H9 (cell line): ENCODE results near the gene RPAP2. TPM values are rescaled to one million over a fixed set of nuclear protein-coding genes. Genes with fewer than 3 reads are reported as not detected.

Experiments
- DNase-seq: peaks from one replicate; pipeline ENCODE4 v3.0.0-alpha.2; 2017
- H2AFZ ChIP-seq: one replicate; pipeline ENCODE4 v1.6.1; 2013; ENCODE audit warnings: mild to moderate bottlenecking, low read length, control low read depth, moderate library complexity
- H2AK5ac ChIP-seq: 2 replicates; pipeline ENCODE4 v1.6.1; 2013; ENCODE audit warnings: low read length, control low read depth, mixed read lengths; ENCODE audit not compliant: insufficient read length
- H2BK120ac ChIP-seq: one replicate; pipeline ENCODE4 v1.6.1; 2013; ENCODE audit warnings: low read depth, mild to moderate bottlenecking, low read length, control low read depth, inconsistent platforms; ENCODE audit not compliant: poor library complexity, severe bottlenecking
- H2BK12ac ChIP-seq: 2 replicates; pipeline ENCODE4 v1.6.1; 2013; ENCODE audit warnings: low read length, control low read depth, mixed read lengths, low read depth; ENCODE audit not compliant: insufficient read length
- H2BK15ac ChIP-seq: 2 replicates; pipeline ENCODE4 v1.6.1; 2013; ENCODE audit warnings: low read depth, low read length, control low read depth
- H2BK20ac ChIP-seq: one replicate; pipeline ENCODE4 v1.6.1; 2013; ENCODE audit warnings: low read depth, mild to moderate bottlenecking, low read length, control low read depth, inconsistent platforms; ENCODE audit not compliant: poor library complexity, severe bottlenecking
- H2BK5ac ChIP-seq: 2 replicates; pipeline ENCODE4 v1.6.1; 2013; ENCODE audit warnings: low read length, control low read depth, mixed read lengths; ENCODE audit not compliant: insufficient read length
- H3K14ac ChIP-seq: 2 replicates; pipeline ENCODE4 v1.6.1; 2013; ENCODE audit warnings: low read length, control low read depth; ENCODE audit not compliant: insufficient read depth
- H3K18ac ChIP-seq: 2 replicates; pipeline ENCODE4 v1.6.1; 2013; ENCODE audit warnings: low read depth, mild to moderate bottlenecking, mixed read lengths, low read length, control low read depth; ENCODE audit not compliant: insufficient read length
- H3K23ac ChIP-seq: 2 replicates; pipeline ENCODE4 v1.6.1; 2013; ENCODE audit warnings: low read length, control low read depth, mixed read lengths, low read depth; ENCODE audit not compliant: insufficient read length
- H3K23me2 ChIP-seq: 2 replicates; pipeline ENCODE4 v1.6.1; 2013; ENCODE audit warnings: low read depth, mild to moderate bottlenecking, mixed read lengths, low read length, control low read depth; ENCODE audit not compliant: insufficient read length, poor library complexity, severe bottlenecking
- H3K27ac ChIP-seq: 2 replicates; pipeline ENCODE4 v1.5.1; 2013; ENCODE audit warnings: low read length, control low read depth, mixed read lengths, low read depth; ENCODE audit not compliant: insufficient read length
- H3K27me3 ChIP-seq: 2 replicates; pipeline ENCODE4 v1.6.1; 2013; ENCODE audit warnings: low read length, control low read depth, inconsistent platforms; ENCODE audit not compliant: insufficient read depth
- H3K4ac ChIP-seq: 2 replicates; pipeline ENCODE4 v1.6.1; 2013; ENCODE audit warnings: low read depth, mild to moderate bottlenecking, control low read depth, inconsistent platforms, low read length, moderate library complexity
- H3K4me1 ChIP-seq: 2 replicates; pipeline ENCODE4 v1.6.1; 2013; ENCODE audit warnings: low read length, control low read depth, inconsistent platforms; ENCODE audit not compliant: insufficient read depth
- H3K4me2 ChIP-seq: 2 replicates; pipeline ENCODE4 v1.6.1; 2013; ENCODE audit warnings: low read length, control low read depth, mixed read lengths; ENCODE audit not compliant: insufficient read length, insufficient read depth
- H3K56ac ChIP-seq: 2 replicates; pipeline ENCODE4 v1.6.1; 2013; ENCODE audit warnings: low read depth, mild to moderate bottlenecking, mixed read lengths, low read length, control low read depth; ENCODE audit not compliant: insufficient read length
- H3K79me1 ChIP-seq: 2 replicates; pipeline ENCODE4 v1.6.1; 2013; ENCODE audit warnings: low read depth, mild to moderate bottlenecking, moderate library complexity, low read length, control low read depth, inconsistent platforms; ENCODE audit not compliant: insufficient read depth, poor library complexity, severe bottlenecking
- H3K79me2 ChIP-seq: 2 replicates; pipeline ENCODE4 v1.6.1; 2013; ENCODE audit warnings: low read length, control low read depth, inconsistent platforms; ENCODE audit not compliant: insufficient read depth
- H3K9ac ChIP-seq: 2 replicates; pipeline ENCODE4 v1.6.1; 2013; ENCODE audit warnings: low read length, control low read depth, mixed read lengths; ENCODE audit not compliant: insufficient read length; ENCODE audit errors: extremely low read depth
- H3K9me3 ChIP-seq: one replicate; pipeline ENCODE4 v1.6.1; 2013; ENCODE audit warnings: low read depth, low read length, inconsistent platforms; ENCODE audit not compliant: control insufficient read depth
- H3T11ph ChIP-seq: one replicate; pipeline ENCODE4 v1.6.1; 2013; ENCODE audit warnings: mild to moderate bottlenecking, low read length, control low read depth, inconsistent platforms
- H4K20me1 ChIP-seq: one replicate; pipeline ENCODE4 v1.6.1; 2013; ENCODE audit not compliant: control insufficient read depth, insufficient read length, insufficient read depth
- H4K5ac ChIP-seq: 2 replicates; pipeline ENCODE4 v1.6.1; 2013; ENCODE audit warnings: low read depth, mild to moderate bottlenecking, mixed read lengths, low read length, control low read depth; ENCODE audit not compliant: insufficient read length
- H4K8ac ChIP-seq: replicated peaks from 2 replicates; pipeline ENCODE4 v1.6.1; 2013; ENCODE audit warnings: low read length, control low read depth, mixed read lengths, low read depth; ENCODE audit not compliant: insufficient read length
- H4K91ac ChIP-seq: 2 replicates; pipeline ENCODE4 v1.6.1; 2013; ENCODE audit warnings: low read depth, mild to moderate bottlenecking, moderate library complexity, mixed read lengths, low read length, control low read depth; ENCODE audit not compliant: insufficient read length
- H3K27ac Mint-ChIP-seq, 3 experiments: 2 replicates in 2 of 3; 3 replicates in 1 of 3; pipeline ENCODE4 v1.8.0; 2020 to 2021; ENCODE audit warnings: mixed read lengths in 3 of 3, mild to moderate bottlenecking in 1 of 3, moderate library complexity in 1 of 3
- H3K27me3 Mint-ChIP-seq: 2 replicates; pipeline ENCODE4 v1.8.0; 2021; ENCODE audit warnings: low read depth, mild to moderate bottlenecking, moderate library complexity, mixed read lengths
- H3K36me3 Mint-ChIP-seq, 3 experiments: 2 replicates in 2 of 3; 3 replicates in 1 of 3; pipeline ENCODE4 v1.8.0; 2020 to 2021; ENCODE audit warnings: low read depth in 3 of 3, mixed read lengths in 3 of 3; ENCODE audit not compliant: insufficient read depth in 1 of 3
- H3K4me1 Mint-ChIP-seq, 2 experiments: 2 replicates each; pipeline ENCODE4 v1.8.0; 2020; ENCODE audit warnings: mixed read lengths in 2 of 2
- H3K4me3 Mint-ChIP-seq, 2 experiments: 2 replicates in 1 of 2; 3 replicates in 1 of 2; pipeline ENCODE4 v1.8.0; 2020 to 2021; ENCODE audit warnings: mild to moderate bottlenecking in 2 of 2, mixed read lengths in 2 of 2, moderate library complexity in 1 of 2
- H3K9me3 Mint-ChIP-seq, 2 experiments: 2 replicates in 1 of 2; 3 replicates in 1 of 2; pipeline ENCODE4 v1.8.0; 2020; ENCODE audit warnings: mild to moderate bottlenecking in 2 of 2, mixed read lengths in 2 of 2, moderate library complexity in 1 of 2
- WGBS: extraction: QIAGEN DNeasy Blood & Tissue Kit; methylation state at CpG from one replicate; pipeline ENCODE4 v1.1.7; 2013; ENCODE audit warnings: missing lambda C conversion rate, low lambda C conversion rate, mixed read lengths; ENCODE audit not compliant: insufficient read length; ENCODE audit errors: extremely low coverage; 5-methylcytosine and 5-hydroxymethylcytosine counted together
- total RNA-seq: library from RNA; stranded (reverse); gene quantifications from 2 replicates; pipeline ENCODE4 v1.2.1, GENCODE V29; 2021
- TF ChIP-seq, protein P1 (sequence below): fragments of 200-600 bp; sonication (generic); conservative IDR thresholded peaks from 3 replicates; pipeline ENCODE4 v1.8.0; 2021; ENCODE audit warnings: antibody characterized with exemption, mild to moderate bottlenecking

Gene RPAP2
- total RNA-seq, 1 experiment from 2014 or later = 27.4 TPM

DNA sequence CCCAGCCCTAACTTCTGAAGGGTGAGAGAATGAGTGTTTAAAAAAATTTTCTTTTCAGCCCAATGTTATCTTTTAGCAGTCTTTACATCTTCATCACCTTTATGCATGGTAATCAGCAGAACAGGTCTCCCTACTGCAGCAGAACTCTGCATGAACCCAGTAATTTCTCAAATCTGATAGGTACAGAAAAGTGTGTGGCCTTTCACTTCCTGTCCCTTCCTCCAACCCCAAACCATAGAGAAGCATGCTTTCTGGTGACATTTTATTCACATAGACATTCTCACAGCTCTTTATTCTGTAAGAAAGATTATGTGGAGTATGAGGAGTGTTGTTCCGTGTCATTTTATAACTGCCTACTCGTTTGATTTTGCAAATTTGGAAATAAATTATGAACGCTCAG is 68.6 kb downstream of the RPAP2 start:
- Histone ChIP-seq H3K79me2 (no peaks in the 10 kb centered on the region), H4K91ac (no peak overlapping the region), H3K4me1 (no peaks in the 10 kb centered on the region), H3K4ac (no peak overlapping the region), H2BK12ac (no peak overlapping the region), H3K27me3 (no peaks in the 10 kb centered on the region), H3K18ac (no peak overlapping the region), H3K56ac (no peak overlapping the region), H3K23ac (no peak overlapping the region), H3K23me2 (no peaks in the 10 kb centered on the region), H3K14ac (no peak overlapping the region), H2BK120ac (no peak overlapping the region), H2AK5ac (no peak overlapping the region), H3K9me3 (no peaks in the 10 kb centered on the region), H2BK15ac (no peak overlapping the region), H3K4me2 (no peak overlapping the region), H2BK20ac (no peak overlapping the region), H2AFZ (no peak overlapping the region), H2BK5ac (no peak overlapping the region), H3K79me1 (no peaks in the 10 kb centered on the region), H3K27ac (no peak overlapping the region), H4K5ac (no peak overlapping the region), H3T11ph (no peak overlapping the region), H3K9ac (no peak overlapping the region), H4K8ac (no peak overlapping the region), H4K20me1 (no peaks in the 10 kb centered on the region)
- Mint-ChIP-seq H3K27ac (no peak overlapping the region), H3K27me3 (no peaks in the 10 kb centered on the region), H3K4me1 (no peaks in the 10 kb centered on the region), H3K9me3 (no peaks in the 10 kb centered on the region), H3K4me3 (no peak overlapping the region), H3K36me3 (peaks cover 0 to 8% (median 4%) of the 10 kb centered on the region in 3 experiments; a peak in 5 of 7 replicates)
- WGBS = no CpG with 5 or more reads among the region's 3 CpGs
- no peak for DNase-seq
- TF ChIP-seq, protein P1, sequence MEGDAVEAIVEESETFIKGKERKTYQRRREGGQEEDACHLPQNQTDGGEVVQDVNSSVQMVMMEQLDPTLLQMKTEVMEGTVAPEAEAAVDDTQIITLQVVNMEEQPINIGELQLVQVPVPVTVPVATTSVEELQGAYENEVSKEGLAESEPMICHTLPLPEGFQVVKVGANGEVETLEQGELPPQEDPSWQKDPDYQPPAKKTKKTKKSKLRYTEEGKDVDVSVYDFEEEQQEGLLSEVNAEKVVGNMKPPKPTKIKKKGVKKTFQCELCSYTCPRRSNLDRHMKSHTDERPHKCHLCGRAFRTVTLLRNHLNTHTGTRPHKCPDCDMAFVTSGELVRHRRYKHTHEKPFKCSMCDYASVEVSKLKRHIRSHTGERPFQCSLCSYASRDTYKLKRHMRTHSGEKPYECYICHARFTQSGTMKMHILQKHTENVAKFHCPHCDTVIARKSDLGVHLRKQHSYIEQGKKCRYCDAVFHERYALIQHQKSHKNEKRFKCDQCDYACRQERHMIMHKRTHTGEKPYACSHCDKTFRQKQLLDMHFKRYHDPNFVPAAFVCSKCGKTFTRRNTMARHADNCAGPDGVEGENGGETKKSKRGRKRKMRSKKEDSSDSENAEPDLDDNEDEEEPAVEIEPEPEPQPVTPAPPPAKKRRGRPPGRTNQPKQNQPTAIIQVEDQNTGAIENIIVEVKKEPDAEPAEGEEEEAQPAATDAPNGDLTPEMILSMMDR = no peak
